Spinal cord (tissue), 10 donors: ENCODE data around the gene PRSS35. TPM values are rescaled to one million over a fixed set of nuclear protein-coding genes. Genes with fewer than 3 reads are reported as not detected.
"Not testable (repeated sequence)": the region's sequence is repeated elsewhere in the genome, so short reads cannot be mapped to it uniquely, and the experiment has no call there.

ENCODE experiments used
- DNase-seq, 6 donors: peaks; one replicate each; pipeline versions ENCODE4 v3.0.0 to v3.0.0-alpha.2; 2013 to 2015; ENCODE audit warnings: low spot score in 6 of 6, low read depth in 4 of 6
- H3K27ac ChIP-seq: one replicate; pipeline ENCODE4 v1.5.1; 2013; ENCODE audit warnings: low read depth, low read length, control low read depth
- H3K27me3 ChIP-seq: one replicate; pipeline ENCODE4 v1.6.1; 2013; ENCODE audit warnings: low read length; ENCODE audit not compliant: control insufficient read depth, insufficient read depth
- H3K36me3 ChIP-seq: one replicate; pipeline ENCODE4 v1.6.1; 2013; ENCODE audit warnings: low read length; ENCODE audit not compliant: control insufficient read depth, insufficient read depth
- H3K4me1 ChIP-seq: one replicate; pipeline ENCODE4 v1.6.1; 2013; ENCODE audit warnings: low read length; ENCODE audit not compliant: control insufficient read depth, insufficient read depth
- H3K4me3 ChIP-seq: one replicate; pipeline ENCODE4 v1.5.1; 2013; ENCODE audit warnings: low read depth, low read length, control low read depth
- H3K9me3 ChIP-seq: one replicate; pipeline ENCODE4 v1.6.1; 2013; ENCODE audit warnings: low read length; ENCODE audit not compliant: control insufficient read depth, insufficient read depth
- WGBS: methylation state at CpG from one replicate; pipeline ENCODE4 v1.1.5; 2013; ENCODE audit warnings: missing lambda C conversion rate; ENCODE audit not compliant: insufficient coverage; 5-methylcytosine and 5-hydroxymethylcytosine counted together
- polyA plus RNA-seq, 2 donors: library from polyadenylated mRNA; unstranded; fragments of 120-200 nt; gene quantifications; one replicate each; pipeline ENCODE4 v1.2.1, GENCODE V29; 2013; ENCODE audit not compliant: insufficient read length in 2 of 2
- total RNA-seq, 2 donors: library from RNA; depleted of rRNA in 1 of 2; stranded (reverse); fragments of 120-200 nt in 1 of 2; fragments of >200 nt in 1 of 2; gene quantifications; one replicate each; pipeline versions ENCODE4 v1.2.3 to v1.2.4, GENCODE V29; 2013 to 2014
- donor health status: healthy.

PRSS35 gene
- total and polyA plus RNA-seq, 4 donors = 20.6 to 79.0 (median 33.7) TPM

DNA sequence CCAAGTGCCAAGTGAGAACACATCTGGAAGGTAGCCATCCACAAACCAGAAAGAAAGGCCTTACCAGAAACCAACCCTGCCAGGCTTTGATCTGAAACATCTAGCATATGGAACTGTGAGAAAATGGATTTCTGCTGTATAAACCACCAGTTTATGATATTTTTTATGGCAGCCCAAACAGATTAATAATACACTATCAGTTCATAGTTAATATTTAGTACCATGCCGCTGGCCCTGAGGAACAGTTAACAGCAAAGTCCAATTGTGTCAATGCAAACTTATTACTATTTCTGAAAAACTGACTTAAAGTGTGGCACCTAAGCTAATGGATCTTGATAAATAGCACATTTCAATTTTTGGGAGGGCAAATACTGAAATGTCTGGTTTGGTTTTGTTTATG lies 35.4 kb upstream of the PRSS35 start:
- no peaks in the 10 kb centered on the region for H3K4me1 ChIP-seq
- DNase-seq = no peak
- no peaks in the 10 kb centered on the region for H3K9me3 ChIP-seq
- H3K27me3 ChIP-seq = no peaks in the 10 kb centered on the region
- H3K27ac ChIP-seq = no peak overlapping the region
- no CpG with 5 or more reads among the region's 1 CpG for WGBS
- H3K36me3 ChIP-seq = no peaks in the 10 kb centered on the region
- no peak overlapping the region for H3K4me3 ChIP-seq

DNA sequence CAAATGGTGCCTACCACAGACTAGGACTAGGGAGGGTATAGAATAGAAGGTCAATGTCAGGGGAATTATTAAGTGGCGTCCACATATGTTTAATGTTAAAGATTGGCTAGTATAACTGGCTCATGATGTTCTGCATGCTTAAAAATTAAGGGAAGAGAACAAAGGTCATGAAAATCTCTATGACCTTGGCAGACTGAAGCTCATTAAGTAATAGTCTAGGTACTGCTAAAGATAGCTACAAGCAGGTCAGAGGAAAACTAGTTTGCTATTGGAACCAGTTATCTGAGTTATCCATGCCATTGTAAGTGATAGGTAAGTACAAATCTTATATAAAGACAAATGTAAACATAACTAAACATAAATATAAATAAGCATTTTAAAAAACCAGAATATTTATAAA lies 32.9 kb upstream of the PRSS35 start:
- WGBS = 93% methylated on average over 1 of the region's 1 CpG

DNA sequence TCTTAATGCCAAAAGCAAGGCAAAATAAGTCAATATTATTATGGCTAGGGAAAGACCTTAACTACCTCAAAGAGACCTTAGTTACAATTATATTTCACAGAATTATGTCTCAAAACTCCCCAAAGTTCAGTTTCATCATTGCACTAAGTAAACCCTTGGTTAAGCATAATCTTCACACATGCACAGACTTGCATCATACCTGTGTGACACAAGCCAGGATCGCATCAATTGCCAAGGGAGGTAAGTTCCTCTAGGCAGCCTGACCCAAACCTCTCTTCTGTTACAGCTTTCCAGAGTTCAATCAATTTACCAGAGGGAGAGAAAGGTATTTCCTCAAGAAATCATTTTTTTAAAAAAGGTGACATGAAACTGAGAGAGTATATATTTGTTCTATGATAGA lies 31.9 kb upstream of the PRSS35 start:
- no peak for DNase-seq
- WGBS = 80% methylated on average over 1 of the region's 1 CpG
- no peaks in the 10 kb centered on the region for H3K9me3 ChIP-seq
- no peaks in the 10 kb centered on the region for H3K4me1 ChIP-seq
- H3K27me3 ChIP-seq = no peaks in the 10 kb centered on the region
- no peaks in the 10 kb centered on the region for H3K36me3 ChIP-seq
- no peak overlapping the region for H3K4me3 ChIP-seq
- no peak overlapping the region for H3K27ac ChIP-seq

More for the DNA sequence above, 32.9 kb upstream of the PRSS35 start:
- H3K9me3 ChIP-seq = no peaks in the 10 kb centered on the region
- no peak for DNase-seq
- no peak overlapping the region for H3K27ac ChIP-seq
- no peaks in the 10 kb centered on the region for H3K36me3 ChIP-seq
- no peaks in the 10 kb centered on the region for H3K27me3 ChIP-seq
- no peak overlapping the region for H3K4me3 ChIP-seq
- H3K4me1 ChIP-seq = no peaks in the 10 kb centered on the region

DNA sequence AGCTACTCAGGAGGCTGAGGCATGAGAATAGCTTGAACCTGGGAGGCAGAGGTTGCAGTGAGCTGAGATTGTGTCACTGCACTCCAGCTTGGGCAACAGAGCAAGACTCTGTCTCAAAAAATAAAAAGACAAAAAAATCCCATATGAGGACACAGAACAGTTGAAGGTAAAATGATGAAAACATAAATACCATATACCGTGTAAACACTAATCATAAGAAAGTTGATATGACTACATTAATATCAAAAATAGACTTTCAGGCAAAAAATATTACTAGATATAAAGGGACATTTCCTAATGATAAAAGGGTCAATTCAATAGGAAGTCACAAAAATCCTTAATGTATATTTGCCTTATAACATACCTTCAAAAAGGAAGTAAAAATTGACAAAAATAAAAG lies 30.4 kb upstream of the PRSS35 start:
- WGBS = no CpG with 5 or more reads among the region's 1 CpG
- not testable (repeated sequence) for H3K4me1 ChIP-seq, H3K9me3 ChIP-seq, H3K4me3 ChIP-seq, DNase-seq, H3K36me3 ChIP-seq, H3K27ac ChIP-seq, H3K27me3 ChIP-seq

DNA sequence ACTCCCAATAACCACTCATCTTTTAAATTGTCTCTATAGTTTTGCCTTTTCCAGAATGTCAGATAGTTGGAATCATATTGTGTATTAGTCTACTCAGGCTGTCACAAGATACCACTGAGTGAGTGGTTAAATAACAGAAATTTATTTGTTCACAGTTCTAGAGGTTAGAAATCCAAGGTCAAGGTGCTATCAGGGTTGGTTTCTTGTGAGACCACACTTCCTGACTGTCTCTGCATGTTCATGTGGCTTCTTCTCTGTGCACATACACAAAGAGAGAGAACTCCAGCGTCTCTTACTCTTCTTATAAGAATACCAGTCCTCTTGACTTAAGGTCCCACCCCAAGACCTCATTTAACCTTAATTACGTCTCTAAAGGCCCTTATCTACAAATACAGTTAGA lies 23.9 kb upstream of the PRSS35 start:
- no peak for DNase-seq
- Histone ChIP-seq H3K4me1 (no peaks in the 10 kb centered on the region), H3K36me3 (no peaks in the 10 kb centered on the region), H3K9me3 (no peaks in the 10 kb centered on the region), H3K27me3 (no peaks in the 10 kb centered on the region), H3K27ac (no peak overlapping the region), H3K4me3 (no peak overlapping the region)
- WGBS = no CpG with 5 or more reads among the region's 2 CpGs

DNA sequence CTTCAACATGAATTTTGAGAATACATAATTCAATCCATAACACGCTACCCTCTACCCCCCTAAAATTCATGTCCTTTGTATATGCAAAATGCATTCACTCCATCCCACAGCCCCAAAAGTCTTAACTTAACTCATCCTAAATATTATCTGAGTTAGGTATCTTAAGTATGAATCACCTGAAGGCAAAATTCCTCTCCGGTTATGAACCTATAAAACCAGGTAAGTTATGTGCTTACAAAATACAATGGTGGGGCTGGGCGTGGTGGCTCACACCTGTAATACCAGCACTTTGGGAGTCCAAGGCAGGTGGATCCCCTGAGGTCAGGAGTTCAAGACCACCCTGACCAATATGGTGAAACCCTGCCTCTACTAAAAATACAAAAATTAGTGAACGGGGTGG lies 23.5 kb upstream of the PRSS35 start:
- H3K27ac ChIP-seq = no peak overlapping the region
- H3K4me1 ChIP-seq = no peaks in the 10 kb centered on the region
- H3K36me3 ChIP-seq = no peaks in the 10 kb centered on the region
- WGBS = 100% methylated on average over 1 of the region's 4 CpGs
- no peaks in the 10 kb centered on the region for H3K27me3 ChIP-seq
- DNase-seq = no peak
- H3K9me3 ChIP-seq = no peaks in the 10 kb centered on the region
- H3K4me3 ChIP-seq = no peak overlapping the region

DNA sequence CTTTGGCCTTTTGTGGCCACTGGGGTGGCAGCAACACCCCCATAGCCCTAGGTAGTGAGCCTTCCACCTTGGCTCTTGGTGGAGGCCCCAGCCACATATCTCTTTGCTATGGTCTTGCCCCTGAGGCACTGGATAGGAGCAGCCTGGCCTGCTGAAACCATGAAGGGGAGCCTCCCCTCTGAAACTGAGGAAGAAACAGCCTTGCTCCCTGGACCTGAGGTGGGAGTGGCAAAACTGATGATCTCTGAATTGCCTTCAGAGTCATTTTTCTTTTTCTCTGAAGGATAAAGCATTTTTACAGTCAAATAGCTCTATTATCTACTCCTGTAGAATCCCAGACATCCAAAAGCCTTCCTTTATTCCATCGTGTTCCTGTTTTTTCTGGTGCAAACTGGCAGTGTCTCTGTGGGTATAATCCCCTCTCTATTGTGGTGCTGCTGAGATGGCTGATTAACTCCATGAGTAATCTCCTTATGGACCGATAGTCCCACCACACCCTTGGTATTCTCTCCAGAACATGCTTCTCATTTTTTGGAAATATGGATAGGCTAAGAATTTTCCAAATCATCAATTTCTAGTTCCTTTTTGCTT lies 22.0 kb upstream of the PRSS35 start:
- DNase-seq = no peak
- no peak overlapping the region for H3K4me3 ChIP-seq
- H3K9me3 ChIP-seq = no peaks in the 10 kb centered on the region
- no peaks in the 10 kb centered on the region for H3K27me3 ChIP-seq
- WGBS = no CpG with 5 or more reads among the region's 2 CpGs
- no peak overlapping the region for H3K27ac ChIP-seq
- no peaks in the 10 kb centered on the region for H3K36me3 ChIP-seq
- no peaks in the 10 kb centered on the region for H3K4me1 ChIP-seq

DNA sequence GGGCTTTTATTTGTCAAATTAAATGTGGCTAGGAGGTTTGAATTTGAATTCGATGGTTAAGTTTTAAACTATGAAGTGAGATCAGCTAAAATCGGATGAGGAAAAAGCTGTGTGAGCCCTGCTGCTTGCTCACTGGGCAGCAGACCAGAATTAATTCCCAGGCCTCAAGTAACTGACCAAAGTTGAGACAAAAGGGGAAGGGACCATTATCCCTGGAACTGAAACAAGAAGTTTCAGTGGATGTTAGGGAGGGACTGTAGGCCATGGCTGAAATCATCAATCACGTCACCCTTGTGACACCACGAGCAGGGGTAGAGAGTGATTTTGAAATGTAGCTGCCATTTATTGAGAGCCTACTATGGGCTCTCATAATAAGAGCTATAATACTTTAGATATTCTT lies 7.0 kb upstream of the PRSS35 start:
- peak in 2 of 6 donors; percentile 36 to 43 for DNase-seq
- WGBS = 39% methylated on average over 2 of the region's 4 CpGs
- no peaks in the 10 kb centered on the region for H3K36me3 ChIP-seq
- H3K27me3 ChIP-seq = no peaks in the 10 kb centered on the region
- no peaks in the 10 kb centered on the region for H3K4me1 ChIP-seq
- H3K4me3 ChIP-seq = no peak overlapping the region
- no peak overlapping the region for H3K27ac ChIP-seq
- no peaks in the 10 kb centered on the region for H3K9me3 ChIP-seq

DNA sequence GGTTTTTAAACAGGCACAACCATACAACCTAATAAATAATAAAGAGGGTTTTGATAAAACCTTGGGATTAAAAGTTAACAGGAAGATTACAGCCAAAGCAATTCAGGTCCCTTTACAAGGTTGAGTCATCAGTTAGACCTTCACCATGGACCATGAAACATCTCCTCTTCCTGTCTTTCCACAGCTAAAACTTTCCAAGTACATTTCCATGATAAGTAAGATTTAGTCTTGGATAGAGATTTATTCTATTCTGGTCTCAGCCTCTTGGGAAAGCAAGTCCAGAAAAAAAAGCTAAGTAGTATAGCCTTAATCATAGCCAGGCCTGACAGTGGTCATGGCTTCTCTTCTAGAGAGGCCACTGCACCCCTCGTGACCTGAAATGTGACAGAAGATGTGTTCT lies 2.9 kb upstream of the PRSS35 start:
- WGBS = no CpG with 5 or more reads among the region's 1 CpG
- Histone ChIP-seq H3K4me1 (peaks cover 9% of the 10 kb centered on the region), H3K27me3 (peaks cover 7% of the 10 kb centered on the region), H3K9me3 (no peaks in the 10 kb centered on the region), H3K4me3 (no peak overlapping the region), H3K27ac (no peak overlapping the region), H3K36me3 (no peaks in the 10 kb centered on the region)
- no peak for DNase-seq

DNA sequence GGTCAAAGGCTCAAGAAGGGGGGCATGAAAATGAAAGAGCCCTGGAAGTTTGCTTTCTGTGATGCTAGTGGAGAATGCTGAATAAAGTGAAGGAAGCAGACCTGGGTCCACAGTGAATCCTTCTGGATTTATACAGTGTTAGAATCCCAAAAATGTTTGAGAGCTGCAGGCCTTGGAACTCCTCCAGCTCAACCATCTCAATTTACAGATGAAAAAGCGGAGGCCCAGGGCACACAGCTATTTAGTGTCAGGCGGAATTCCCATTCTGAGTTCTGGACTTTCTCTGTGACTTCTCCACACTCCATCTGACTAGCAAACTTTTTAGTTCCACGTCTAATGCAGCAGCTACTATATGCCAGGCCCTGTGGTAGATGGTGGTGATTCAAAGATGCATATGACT lies 1.5 kb upstream of the PRSS35 start:
- H3K9me3 ChIP-seq = no peaks in the 10 kb centered on the region
- no CpG with 5 or more reads among the region's 3 CpGs for WGBS
- H3K36me3 ChIP-seq = no peaks in the 10 kb centered on the region
- no peak for DNase-seq
- H3K4me3 ChIP-seq = no peak overlapping the region
- peaks cover 7% of the 10 kb centered on the region for H3K27me3 ChIP-seq
- H3K27ac ChIP-seq = no peak overlapping the region
- peaks cover 9% of the 10 kb centered on the region for H3K4me1 ChIP-seq
